ENCODE data around the gene LCMT1.
"Not testable (repeated sequence)": the region's sequence is repeated elsewhere in the genome, so short reads cannot be mapped to it uniquely, and the experiment has no call there.

The LCMT1 gene

GRCh38 chr16:25111403-25112166 lies at the start of gene LCMT1:
Gene LCMT1 (plus strand): TSS chr16:25111742. CDS start chr16:25111884, 142 bp downstream.
- peak; percentile 72 to 83 (median 76) for DNase-seq

DNA sequence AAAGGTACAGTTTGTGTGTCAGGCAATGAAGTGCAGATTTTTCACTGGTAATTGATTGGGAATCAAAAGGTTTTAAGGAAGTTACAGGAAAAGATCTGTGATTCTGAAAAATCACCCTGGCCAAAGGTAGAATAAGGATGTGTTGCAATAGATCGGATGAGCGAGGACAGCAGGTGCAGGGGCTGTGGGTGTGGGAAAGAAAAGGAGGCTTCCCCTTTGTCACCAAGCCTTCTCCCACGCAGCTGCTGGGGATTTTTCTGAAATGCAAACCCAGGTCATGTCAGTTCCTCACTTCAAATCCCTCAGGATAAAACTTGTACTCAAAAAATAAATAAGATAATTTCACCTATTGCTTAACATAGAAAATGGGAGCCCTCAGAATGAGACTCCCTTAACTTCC lies 48.4 kb upstream of the LCMT1 start:
- no peak for DNase-seq

DNA sequence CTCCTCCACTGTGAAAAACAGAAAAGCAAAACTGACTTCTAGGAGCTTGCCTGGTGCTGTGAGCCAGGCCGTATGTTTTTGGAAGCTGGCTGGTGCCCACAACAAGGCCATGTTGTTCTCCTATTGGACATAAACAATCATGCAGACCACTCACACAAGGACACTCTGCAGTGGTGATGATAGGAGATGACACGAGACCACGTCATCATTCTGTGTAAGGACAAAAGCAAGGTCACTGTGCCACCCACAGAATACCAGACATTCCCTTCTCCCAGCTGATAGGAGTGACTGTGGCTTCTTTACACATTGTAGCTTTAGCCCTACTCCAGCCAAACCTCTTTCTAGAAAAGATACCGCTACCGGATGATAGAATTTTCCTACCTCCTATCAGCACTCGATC lies 47.7 kb upstream of the LCMT1 start:
- no peak for DNase-seq

- DNase-seq, result not testable (repeated sequence)
Measured at GRCh38 chr16:25064281-25064680, 47.3 kb upstream of the LCMT1 start.

DNA sequence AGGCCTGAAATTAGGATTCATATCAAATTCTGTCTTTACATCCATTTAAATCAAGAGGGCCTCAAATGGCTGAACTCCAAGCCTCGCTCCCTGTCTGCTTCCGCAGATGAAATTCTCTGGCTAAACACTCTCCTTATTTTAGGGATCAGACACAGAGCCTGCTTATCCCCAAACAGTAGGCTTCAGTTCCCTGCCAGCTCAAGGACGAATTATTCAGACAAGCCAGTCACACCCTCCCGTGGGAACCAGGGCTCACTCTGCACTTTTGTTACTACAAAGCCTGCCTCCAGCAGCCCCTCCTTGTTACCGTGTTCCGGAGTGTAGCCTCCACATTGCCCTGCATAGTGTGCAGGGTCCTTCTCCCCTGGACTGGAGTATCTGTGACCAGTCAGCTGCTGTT lies 46.6 kb upstream of the LCMT1 start:
- DNase-seq, result no peak

- no peak for DNase-seq
Measured at GRCh38 chr16:25065899-25066298, 45.6 kb upstream of the LCMT1 start.

GRCh38 chr16:25066426-25066746 lies 45.2 kb upstream of the LCMT1 start:
- DNase-seq, result no peak

DNA sequence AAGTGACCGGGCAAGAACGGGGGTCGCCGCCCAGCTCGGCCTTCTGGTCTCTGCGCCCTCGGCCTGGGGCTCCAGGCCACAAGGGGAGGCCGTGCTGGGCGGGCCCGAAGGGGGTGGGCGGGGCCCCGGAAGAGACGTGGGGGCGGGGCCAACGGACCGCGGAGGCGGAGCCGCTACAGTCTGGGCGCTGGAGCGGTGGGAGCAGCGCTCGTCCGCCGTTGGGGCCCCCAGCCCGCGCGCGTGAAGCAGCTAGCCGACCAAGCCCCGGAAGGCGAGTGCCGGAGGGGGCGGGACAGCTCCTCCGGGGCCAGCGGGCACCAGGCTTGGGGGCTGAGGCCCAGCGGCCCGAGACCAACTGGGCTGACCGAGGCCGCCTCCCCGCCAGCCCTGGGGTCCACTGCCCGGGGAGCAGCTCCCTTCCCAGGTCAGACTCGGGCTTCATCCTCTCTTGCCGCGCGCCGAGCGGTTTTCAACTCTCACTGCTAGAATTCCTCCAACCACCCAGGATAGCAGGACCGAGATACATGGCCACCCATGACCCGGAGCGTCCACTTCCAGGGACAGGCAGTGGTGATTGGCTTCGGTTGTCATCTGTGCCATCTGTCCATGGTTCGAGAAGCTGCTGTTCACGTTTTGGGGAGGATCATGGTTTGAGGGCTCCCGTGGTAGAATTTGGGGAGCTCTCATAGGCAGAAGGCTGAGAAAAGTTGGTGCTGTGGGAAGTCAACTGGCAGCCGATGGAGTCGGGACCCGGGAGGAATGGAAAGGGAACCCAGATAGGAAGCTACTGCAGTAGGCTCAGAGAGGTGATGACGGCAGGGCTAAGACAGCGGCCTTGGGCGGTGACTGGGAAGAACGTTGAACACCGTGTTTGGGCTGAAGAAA lies 44.6 kb upstream of the LCMT1 start:
- peak; percentile 59 to 77 (median 68) for DNase-seq

DNA sequence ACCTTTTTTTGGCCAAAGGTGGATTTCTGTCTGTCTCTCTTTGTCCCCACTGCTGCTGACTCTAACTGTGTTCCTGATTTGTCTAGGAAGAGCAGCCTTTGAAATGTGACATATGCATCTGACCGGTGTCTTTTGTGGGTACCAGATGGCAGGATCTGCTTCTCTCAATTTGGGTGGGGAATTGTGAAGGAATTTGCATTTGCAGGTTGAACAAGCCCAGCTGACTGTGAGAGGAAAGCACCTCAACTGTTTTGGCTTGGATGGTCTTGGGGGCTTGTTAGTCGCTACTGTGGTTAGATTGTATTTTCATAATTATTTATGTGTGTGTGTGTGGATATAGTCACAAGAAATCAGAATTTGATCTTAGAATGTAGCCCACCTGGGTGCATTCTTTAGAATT lies 37.7 kb upstream of the LCMT1 start:
- no peak for DNase-seq

GRCh38 chr16:25078386-25078978 lies 33.1 kb upstream of the LCMT1 start:
- no peak for DNase-seq

DNA sequence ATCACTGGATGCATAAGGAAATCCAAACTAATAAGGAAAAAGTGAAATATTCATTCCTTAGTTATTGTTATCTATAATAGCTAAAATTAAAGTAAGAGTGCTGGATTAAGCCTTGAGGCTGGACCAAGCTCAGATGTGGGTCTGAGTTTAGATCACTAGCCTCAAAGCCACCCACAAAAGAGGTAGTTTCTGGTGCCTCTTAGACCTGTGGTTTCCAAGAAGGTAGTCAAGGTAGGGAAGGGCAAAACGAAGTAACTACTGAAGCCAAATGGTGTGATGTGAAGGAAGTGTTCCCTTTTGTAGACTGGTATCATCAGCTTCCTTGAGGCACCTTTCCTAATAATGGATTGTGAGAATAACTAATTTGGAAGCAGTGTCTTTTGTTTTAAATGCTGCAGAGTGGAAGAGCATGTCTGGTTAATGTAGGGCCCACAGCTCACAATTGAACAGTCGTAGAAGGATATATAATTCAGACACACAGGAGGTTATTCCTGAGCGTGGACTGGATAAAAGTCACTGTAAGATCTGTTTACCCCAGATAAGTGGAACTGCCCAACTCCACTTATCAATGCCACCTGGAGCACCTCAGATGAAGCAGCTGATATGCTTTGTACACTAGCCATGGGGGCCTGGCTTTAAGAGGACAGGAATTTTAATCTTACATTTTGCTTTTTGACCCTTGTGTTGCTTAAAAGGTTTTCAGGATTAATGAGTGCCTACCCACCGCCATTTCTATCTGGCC lies 31.7 kb upstream of the LCMT1 start:
- DNase-seq, result no peak

GRCh38 chr16:25080420-25081131 lies 31.0 kb upstream of the LCMT1 start:
- DNase-seq, result no peak

GRCh38 chr16:25081702-25082101 lies 29.8 kb upstream of the LCMT1 start:
- DNase-seq, result no peak

GRCh38 chr16:25083065-25083464 lies 28.5 kb upstream of the LCMT1 start:
- no peak for DNase-seq

GRCh38 chr16:25083701-25084100 lies 27.8 kb upstream of the LCMT1 start:
- DNase-seq, result no peak

DNA sequence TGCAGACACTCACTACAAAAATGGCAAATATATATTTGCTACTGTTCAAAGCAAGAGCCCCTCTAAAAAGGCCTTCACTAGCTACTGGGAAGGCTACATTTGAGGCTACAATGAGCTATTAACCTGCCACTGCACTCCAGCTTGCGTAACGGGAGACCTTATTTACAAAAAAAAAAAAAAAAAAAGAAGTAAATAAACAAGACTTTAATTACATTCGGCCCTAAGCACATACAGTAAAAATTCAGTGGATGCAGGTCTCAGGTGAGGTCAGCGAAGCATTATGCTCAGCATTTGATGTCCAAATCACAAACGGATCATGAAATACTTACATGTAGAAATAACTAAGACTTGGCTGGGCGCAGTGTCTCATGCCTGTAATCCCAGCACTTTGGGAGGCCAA lies 26.7 kb upstream of the LCMT1 start:
- no peak for DNase-seq

DNA sequence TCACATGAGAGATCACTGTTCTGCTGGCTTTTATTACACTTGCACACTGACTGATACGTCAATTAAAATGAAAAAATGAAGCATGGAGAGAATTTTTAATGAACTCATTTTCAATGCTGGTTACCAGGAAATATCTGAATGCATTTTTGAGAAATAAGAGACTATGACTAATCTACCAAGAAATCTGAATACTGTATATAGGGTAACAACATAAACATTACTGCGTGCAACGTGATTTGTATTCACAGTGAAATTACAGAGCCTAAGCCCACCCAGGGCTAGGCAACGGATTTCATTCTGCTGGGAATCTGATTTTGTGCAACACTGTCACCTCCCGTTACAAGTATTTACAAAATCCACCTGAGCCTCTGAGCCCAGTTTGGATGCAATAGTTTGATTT lies 23.8 kb upstream of the LCMT1 start:
- no peak for DNase-seq

DNA sequence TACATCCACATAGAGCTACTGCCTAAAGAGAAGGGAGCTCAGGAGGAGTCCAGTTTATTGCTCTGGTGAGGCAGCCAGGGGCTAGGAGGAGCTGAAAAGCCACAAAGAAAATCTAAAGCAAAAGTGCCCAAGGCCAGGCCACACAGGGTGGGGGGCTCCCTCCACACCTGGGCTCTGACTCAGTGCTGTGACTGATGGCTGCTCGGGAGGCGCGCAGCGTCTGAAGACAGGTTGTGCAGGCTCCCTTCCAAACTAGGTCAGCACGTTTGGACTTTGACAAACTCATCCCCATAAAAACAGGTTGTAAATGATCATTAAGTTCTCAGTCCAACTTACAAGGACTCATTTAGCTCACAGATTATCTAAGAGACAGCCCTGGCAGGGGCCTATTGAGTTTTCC lies 22.2 kb upstream of the LCMT1 start:
- no peak for DNase-seq

- DNase-seq, result no peak
Measured at GRCh38 chr16:25092441-25092840, 19.1 kb upstream of the LCMT1 start.

DNA sequence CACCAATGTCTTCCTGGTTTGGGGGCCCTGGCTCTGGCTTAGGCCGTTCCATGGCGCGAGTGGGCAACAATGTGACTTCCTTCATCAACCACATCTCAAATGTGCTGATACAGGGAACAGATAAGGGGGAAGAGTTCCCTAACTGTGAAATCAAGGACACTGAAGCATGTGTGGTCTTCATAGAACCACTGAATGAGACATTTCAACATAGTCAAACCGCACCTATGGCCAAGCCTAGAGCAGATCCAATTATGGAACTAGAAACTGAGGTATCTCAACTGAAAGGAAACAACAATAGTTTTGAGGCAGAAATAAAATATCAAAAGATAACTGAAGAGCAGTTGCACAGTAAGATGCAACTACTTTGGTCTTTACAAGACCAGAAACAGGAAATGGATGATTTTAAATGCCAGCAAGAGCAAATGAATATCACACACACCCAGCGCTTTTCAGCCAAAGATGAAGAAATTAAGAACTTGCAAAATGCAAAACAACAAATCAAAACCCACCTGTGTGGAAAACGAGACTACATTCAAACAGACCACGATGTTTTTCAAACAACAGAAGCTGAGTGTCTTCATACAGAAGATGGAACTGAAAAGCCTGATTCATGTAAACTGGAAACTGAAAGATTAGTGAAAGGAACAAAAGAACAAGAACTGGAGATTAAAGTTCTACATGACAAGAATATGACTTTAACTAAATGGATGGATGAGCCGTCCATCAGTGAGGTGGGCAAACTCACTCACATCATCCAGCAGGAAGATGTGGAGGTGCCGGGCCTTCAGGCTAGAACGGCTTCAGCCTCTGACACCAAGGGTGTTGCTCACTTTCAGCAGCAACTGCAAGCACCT lies 18.1 kb upstream of the LCMT1 start:
- no peak for DNase-seq

GRCh38 chr16:25094596-25094995 lies 16.9 kb upstream of the LCMT1 start:
- no peak for DNase-seq

DNA sequence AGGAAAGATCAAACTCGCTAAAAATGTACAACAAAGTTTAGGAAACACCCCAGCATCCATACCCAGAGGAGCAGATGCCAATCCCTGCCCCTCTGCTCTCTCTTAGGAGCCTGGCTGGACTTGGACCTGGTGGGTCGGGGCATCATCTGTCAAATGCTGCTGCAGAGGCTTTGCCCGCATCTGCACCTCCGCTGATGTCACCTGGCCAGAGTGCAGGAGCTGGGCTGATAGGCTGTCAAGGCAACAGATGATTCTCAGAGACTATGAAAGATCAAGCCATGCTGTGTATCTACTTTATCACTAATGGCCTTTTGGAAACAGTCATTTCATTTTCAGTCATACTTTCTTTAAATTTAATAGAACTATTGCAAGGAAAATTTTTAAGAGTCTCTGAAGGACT lies 15.9 kb upstream of the LCMT1 start:
- DNase-seq, result no peak
